ENCODE measurements around the gene C16orf54. TPM values are rescaled to one million over a fixed set of nuclear protein-coding genes. Genes with fewer than 3 reads are reported as not detected.

Gene C16orf54
- total and polyA plus RNA-seq, 10 of the 15 experiments (the other 5 are each of a cell fraction or from before 2014, with no cell fraction given): 2.1 to 13.3 (median 5.4) TPM

GRCh38 chr16:29720703-29721102 is 25.1 kb downstream of the C16orf54 start:
- SMC1A ChIA-PET (ENCODE audit: uncharacterized antibody, unreplicated experiment): interaction anchor here (0.6 to 2.1 kb wide), 10 partner anchors 9 to 128 kb away, joined by 3 to 10 read pairs (median 4); no protein-coding TSS in a partner anchor
- no peak for ATAC-seq
- in situ Hi-C loops (cut with MboI): no loop called here

More at GRCh38 chr16:29720703-29721102, 25.1 kb downstream of the C16orf54 start:
- Histone ChIP-seq H4K20me1 (ENCODE audit: control insufficient read depth, insufficient read depth) (no peaks in the 10 kb centered on the region), H3K27ac (ENCODE audit: control insufficient read depth, insufficient read depth) (no peak overlapping the region), H2AFZ (ENCODE audit: control insufficient read depth, low read depth, low read length) (no peak overlapping the region), H3K4me2 (ENCODE audit: control insufficient read depth, insufficient read depth) (no peak overlapping the region), H3K9me3 (replicated peaks; ENCODE audit: control insufficient read depth, insufficient read depth, low read length) (no peaks in the 10 kb centered on the region), H3K36me3 (ENCODE audit: control insufficient read depth in 2 of 2, insufficient read depth in 2 of 2, low read length in 1 of 2) (no peaks in the 10 kb centered on the region), H3K27me3 (replicated peaks in 1 of 2; ENCODE audit: control insufficient read depth in 2 of 2, insufficient read depth in 2 of 2, low read length in 1 of 2) (no peaks in the 10 kb centered on the region), H3K4me1 (ENCODE audit: control insufficient read depth, insufficient read depth, low read length) (no peaks in the 10 kb centered on the region; the same call in 1 of the 2 replicates), H3K4me3 (no peak overlapping the region), H3K9ac (ENCODE audit: control insufficient read depth, insufficient read depth, low read length) (no peak overlapping the region), H3K79me2 (ENCODE audit: control insufficient read depth, insufficient read depth, low read length) (no peaks in the 10 kb centered on the region)
- WGBS (ENCODE audit: insufficient coverage, insufficient replicate concordance, low lambda C conversion rate, missing lambda C conversion rate): 84% methylated on average over 5 of the region's 5 CpGs
- FAIRE-seq (no peak), DNase-seq (ENCODE audit: low read depth, low spot score) (no peak)
- ChIA-PET POLR2A (interaction anchor here (0.7 to 0.9 kb wide), 2 partner anchors 11 to 84 kb away, joined by 3 read pairs; no protein-coding TSS in a partner anchor), RAD21 (ENCODE audit: unreplicated experiment) (interaction anchor here (1.0 to 2.7 kb wide), 7 partner anchors 9 to 128 kb away, joined by 3 to 12 read pairs (median 5); no protein-coding TSS in a partner anchor), CTCF (interaction anchor here (1.0 to 3.5 kb wide), 7 partner anchors 9 to 128 kb away, joined by 3 to 20 read pairs (median 7); no protein-coding TSS in a partner anchor)
- intact Hi-C loops (cut with micrococcal nuclease; ENCODE audit: unreplicated experiment): loop anchor here (1.0 kb wide), 1 partner anchor 20 kb away; no protein-coding TSS in a partner anchor
- BruUV-seq (replicated peaks): no TSS peak
- no peak for TF ChIP-seq RAD21 (IDR thresholded peaks at IDR 0.05; ENCODE audit: insufficient read depth, low read depth, low read length)
- no peak for TF ChIP-seq KAT2A (conservative IDR thresholded peaks at IDR 0.05; ENCODE audit: control insufficient read depth, low read depth, low read length)
- no peak for TF ChIP-seq TARDBP (IDR thresholded peaks at IDR 0.05; ENCODE audit: borderline replicate concordance)
- no peak for TF ChIP-seq MXI1 (IDR thresholded peaks at IDR 0.05; ENCODE audit: low read depth, low read length)
- TF ChIP-seq, protein P1, sequence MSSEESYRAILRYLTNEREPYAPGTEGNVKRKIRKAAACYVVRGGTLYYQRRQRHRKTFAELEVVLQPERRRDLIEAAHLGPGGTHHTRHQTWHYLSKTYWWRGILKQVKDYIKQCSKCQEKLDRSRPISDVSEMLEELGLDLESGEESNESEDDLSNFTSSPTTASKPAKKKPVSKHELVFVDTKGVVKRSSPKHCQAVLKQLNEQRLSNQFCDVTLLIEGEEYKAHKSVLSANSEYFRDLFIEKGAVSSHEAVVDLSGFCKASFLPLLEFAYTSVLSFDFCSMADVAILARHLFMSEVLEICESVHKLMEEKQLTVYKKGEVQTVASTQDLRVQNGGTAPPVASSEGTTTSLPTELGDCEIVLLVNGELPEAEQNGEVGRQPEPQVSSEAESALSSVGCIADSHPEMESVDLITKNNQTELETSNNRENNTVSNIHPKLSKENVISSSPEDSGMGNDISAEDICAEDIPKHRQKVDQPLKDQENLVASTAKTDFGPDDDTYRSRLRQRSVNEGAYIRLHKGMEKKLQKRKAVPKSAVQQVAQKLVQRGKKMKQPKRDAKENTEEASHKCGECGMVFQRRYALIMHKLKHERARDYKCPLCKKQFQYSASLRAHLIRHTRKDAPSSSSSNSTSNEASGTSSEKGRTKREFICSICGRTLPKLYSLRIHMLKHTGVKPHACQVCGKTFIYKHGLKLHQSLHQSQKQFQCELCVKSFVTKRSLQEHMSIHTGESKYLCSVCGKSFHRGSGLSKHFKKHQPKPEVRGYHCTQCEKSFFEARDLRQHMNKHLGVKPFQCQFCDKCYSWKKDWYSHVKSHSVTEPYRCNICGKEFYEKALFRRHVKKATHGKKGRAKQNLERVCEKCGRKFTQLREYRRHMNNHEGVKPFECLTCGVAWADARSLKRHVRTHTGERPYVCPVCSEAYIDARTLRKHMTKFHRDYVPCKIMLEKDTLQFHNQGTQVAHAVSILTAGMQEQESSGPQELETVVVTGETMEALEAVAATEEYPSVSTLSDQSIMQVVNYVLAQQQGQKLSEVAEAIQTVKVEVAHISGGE (CRISPR knock-in tag; IDR thresholded peaks at IDR 0.05): no peak
- TF ChIP-seq IKZF1 (conservative IDR thresholded peaks at IDR 0.05): no peak
- no peak for TF ChIP-seq CBFB (IDR thresholded peaks at IDR 0.05; ENCODE audit: low read depth)
- TF ChIP-seq CHD2 (IDR thresholded peaks at IDR 0.05; ENCODE audit: borderline replicate concordance, low read depth, low read length): no peak
- TF ChIP-seq SREBF1 (IDR thresholded peaks at IDR 0.05; ENCODE audit: low read length): no peak
- no peak for TF ChIP-seq TCF3 (IDR thresholded peaks at IDR 0.05; ENCODE audit: borderline replicate concordance, insufficient read depth, low read depth, low read length)
- TF ChIP-seq CBX3 (IDR thresholded peaks at IDR 0.05; ENCODE audit: borderline replicate concordance, low read depth): no peak
- no peak for TF ChIP-seq SMARCA5 (IDR thresholded peaks at IDR 0.05)
- TF ChIP-seq SP1 (IDR thresholded peaks at IDR 0.05; ENCODE audit: low read depth, low read length): no peak
- TF ChIP-seq, protein P2, sequence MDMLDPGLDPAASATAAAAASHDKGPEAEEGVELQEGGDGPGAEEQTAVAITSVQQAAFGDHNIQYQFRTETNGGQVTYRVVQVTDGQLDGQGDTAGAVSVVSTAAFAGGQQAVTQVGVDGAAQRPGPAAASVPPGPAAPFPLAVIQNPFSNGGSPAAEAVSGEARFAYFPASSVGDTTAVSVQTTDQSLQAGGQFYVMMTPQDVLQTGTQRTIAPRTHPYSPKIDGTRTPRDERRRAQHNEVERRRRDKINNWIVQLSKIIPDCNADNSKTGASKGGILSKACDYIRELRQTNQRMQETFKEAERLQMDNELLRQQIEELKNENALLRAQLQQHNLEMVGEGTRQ (IDR thresholded peaks at IDR 0.05; ENCODE audit: borderline replicate concordance, low read depth, low read length): no peak

Measured in GM12878 (cell line).